RCC 7860 (cell line): ENCODE measurements around the gene C2orf68.
"Not testable (repeated sequence)": the region's sequence is repeated elsewhere in the genome, so short reads cannot be mapped to it uniquely, and the experiment has no call there.

Experiments used
- DNase-seq: peaks from one replicate; pipeline ENCODE4 v3.0.0-alpha.2; 2015; ENCODE audit warnings: low spot score
- FAIRE-seq: peaks from 2 replicates; lab custom pipeline; 2012; peaks lifted over from hg19 to GRCh38; lab: Jason Lieb, UNC

C2orf68 gene, protein sequence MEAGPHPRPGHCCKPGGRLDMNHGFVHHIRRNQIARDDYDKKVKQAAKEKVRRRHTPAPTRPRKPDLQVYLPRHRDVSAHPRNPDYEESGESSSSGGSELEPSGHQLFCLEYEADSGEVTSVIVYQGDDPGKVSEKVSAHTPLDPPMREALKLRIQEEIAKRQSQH

DNA sequence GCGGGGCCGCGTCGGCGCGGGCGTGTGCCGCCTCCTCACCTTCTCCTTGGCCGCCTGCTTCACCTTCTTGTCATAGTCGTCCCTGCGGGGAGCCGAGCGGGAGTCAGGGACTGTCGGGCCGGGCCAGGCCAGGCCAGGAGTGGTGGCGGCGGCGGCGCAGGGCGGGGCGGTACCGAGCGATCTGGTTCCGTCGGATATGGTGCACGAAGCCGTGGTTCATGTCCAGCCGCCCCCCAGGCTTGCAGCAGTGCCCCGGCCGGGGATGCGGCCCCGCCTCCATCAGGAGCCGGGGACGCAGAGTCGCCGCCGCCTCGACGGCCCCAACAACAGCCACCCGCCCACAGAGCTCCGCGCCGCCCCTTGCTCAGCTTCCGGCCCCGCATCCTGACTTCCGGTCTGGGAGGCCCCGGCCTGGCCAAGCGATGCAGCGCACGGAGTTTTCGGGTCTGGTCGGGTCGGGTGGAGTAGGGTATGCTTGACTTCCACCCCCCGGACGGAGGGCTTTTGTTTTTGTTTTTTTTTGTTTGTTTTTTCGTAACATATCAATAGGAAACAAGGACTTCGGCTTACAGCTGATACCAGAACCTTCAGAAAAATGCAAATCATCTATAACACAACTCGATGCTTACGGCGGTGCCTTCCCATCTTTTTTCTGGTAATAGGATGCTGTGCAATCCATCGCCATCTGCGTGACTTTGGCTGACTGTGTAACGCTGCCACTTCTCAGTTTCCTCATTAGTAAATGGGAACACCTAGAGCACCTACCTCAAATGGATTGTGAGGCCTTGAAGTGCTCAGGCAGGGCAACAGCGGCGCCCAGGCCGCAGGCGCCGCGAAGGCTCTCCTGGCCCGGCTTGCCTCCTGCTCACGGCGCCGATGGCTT, at the start of gene C2orf68:
TSS of gene C2orf68 (minus strand) at position 362 of the 883 bp plus-strand sequence. CDS start at position 280, 82 bp downstream.
- DNase-seq (peak; percentile 66), FAIRE-seq (no peak)

DNA sequence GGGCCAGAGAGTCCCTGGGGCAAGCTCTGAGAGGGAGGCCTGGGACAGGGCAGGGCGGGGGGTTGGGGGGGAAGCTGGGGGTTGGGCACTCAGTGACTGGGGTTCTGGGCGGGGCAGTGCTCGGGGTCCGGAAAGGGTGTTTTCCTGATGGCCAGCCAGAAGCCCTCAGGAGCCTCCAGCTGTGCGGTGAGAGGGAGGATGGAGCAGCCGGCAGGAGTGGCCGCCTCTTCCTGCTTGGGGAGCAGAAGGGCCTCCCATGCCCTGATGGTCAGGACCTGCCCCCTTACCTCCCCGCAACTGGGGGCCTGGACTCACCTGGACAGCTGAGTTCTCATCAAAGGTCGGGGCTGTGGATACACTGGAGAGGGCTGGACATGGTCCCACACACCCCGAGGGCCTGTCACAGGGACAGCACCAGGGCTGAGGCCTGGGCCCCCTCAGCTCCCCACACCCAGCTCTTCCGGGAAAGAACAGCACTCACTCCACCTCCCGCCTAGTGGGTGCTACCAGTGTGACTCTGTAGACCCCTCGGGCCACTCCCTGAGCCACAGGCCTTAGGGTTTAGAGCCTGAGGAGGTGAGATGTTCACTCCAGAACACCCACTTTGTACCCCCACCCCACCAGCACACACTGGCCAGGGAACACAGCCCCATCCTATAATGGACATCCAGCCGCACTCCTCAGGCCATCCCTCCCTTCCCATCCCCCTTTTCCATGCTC, 49.4 kb upstream of the C2orf68 start:
- FAIRE-seq, result no peak
- no peak for DNase-seq

DNA sequence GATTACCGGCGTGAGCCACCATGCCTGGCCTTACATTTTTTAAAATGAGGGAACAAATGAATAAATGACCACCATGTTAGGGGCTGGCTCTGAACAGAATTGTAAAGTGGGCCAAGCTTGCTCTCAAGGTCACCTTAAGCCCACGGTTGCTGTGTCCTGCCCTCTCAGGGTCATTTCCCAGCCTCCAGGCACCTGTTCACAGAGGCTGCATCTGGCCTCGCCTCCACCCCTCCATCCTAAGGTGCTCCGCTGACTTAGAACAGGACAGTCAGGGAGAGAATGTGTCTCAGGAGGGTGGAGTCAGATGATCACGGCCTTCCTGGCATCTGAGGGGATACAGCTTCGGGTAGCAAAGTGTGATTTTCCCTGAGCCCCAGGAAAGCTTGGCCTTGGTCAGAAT, 48.9 kb upstream of the C2orf68 start:
- FAIRE-seq (no peak), DNase-seq (no peak)

DNA sequence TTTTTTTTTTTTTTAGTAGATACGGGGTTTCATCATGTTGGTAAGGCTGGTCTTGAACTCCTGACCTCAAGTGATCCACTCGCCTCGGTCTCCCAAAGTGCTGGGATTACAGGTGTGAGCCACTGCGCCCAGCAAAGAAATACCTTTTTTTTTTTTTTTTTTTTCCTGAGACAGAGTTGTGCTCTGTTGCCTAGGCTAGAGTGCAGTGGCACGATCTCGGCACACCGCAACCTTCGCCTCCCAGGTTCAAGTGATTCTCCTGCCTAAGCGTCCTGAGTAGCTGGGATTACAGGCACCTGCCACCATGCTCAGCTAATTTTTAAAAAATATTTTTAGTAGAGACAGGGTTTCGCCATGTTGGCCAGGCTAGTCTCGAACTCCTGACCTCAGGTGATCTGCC, 48.4 kb upstream of the C2orf68 start:
- DNase-seq, FAIRE-seq: not testable (repeated sequence)

DNA sequence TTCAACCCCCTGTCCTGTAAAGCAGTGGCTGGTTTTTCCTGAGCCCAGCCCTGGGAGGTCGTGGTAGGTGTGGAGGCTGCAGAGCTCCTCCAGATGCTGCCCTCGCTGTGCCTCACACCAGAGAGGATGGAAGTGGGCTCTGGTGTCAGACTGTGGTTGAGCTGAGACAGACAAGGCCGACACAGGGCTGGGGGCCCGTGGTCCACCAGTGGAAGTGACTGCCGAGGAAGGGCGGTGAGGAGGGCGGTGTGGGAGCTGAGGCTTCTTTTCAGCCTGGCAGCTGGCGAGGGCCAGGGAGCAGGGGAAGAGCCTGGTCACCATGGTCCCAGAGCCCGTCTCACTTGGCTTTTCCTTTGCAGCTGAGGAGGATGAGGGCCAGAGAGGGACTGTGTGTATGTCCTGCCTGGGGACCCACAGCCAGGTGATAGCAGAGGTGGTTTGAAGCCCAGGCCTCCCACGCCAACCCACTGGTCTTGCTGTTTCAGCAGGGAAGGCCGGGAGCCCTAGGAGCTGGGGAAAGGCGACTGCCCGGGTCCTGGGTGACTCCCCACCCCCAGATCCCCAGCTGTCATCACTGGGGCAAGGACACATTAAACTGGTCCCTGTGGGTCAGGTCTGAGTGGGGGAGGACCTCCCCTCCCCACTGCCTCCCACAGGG, 47.6 kb upstream of the C2orf68 start:
- no peak for DNase-seq
- no peak for FAIRE-seq

DNA sequence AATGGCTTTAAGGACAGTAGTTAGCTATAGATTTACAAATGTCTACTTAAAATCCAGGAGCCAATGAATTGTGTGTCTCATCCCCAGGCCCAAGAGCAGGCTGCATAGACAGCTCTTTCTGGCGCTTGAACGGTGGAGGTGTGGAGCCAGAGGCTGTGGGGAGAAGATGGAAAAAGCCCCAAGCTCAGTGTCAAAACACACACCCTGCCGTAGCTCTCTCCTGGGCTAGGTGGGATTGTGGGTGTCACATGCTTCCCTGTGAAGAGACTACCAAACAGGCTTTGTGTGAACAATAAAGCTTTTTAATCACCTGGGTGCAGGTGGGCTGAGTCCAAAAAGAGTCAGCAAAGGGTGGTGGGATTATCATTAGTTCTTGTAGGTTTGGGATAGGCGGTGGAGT, 45.5 kb upstream of the C2orf68 start:
- not testable (repeated sequence) for DNase-seq, FAIRE-seq

DNA sequence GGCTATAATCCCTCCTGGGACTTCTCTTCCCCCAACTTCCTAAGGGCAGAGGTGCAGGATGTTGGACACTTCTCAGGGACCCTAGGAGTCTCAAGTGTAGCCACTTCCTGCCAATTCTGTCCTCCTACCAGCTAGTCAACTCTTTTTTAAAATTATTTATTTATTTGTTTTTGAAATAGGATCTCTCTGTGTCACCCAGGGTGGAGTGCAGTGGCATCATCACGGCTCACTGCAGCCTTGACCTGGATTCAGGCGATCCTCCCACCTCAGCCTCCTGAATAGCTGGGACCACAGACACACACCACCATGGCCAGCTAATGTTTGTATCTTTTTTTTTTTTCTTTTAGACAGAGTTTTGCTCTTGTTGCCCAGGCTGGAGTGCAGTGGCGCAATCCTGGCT, 44.6 kb upstream of the C2orf68 start:
- FAIRE-seq (no peak), DNase-seq (peak; percentile 8)

DNA sequence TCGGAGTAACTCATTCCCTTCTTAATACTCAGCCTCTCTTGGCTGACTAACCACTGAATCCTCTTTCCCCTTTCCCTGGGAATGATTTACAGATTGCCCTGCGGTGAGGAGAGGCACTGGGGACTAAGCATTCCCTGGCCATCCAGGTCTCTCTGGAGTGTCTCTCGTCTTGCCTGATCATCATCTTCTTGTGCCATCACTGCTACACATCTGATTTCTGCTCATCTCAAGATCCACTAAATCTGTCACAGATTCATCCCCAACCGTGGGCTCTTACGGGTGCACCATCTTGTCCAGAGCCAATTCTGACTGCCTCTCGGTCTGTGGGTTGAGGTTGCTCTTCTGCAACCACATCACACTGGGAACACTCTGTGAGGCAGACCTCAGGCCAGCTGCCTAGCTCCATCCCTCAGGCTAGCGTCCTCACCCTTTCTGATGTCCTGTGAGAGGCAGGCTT, 44.1 kb upstream of the C2orf68 start:
- FAIRE-seq (peak; percentile 93), DNase-seq (peak; percentile 74)

DNA sequence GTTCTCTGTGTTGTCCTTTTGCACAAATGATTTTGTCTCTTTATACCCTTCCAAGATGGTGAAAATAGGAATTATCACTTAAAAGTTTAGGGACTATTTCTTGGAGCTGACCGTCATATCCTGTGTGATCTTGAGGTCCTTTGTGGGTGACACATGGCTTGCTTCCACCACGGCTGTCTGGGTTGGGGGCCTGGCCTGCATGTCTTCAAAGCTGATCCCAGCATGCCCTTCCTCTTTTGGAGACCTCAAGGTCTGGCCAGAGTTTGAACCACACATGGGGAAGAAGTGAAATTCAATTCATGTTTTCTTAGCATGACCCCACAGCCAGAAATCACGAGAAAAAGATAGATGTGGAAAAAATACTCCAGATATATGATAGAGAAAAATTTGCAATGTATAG, 42.1 kb upstream of the C2orf68 start:
- no peak for DNase-seq
- FAIRE-seq, result no peak

DNA sequence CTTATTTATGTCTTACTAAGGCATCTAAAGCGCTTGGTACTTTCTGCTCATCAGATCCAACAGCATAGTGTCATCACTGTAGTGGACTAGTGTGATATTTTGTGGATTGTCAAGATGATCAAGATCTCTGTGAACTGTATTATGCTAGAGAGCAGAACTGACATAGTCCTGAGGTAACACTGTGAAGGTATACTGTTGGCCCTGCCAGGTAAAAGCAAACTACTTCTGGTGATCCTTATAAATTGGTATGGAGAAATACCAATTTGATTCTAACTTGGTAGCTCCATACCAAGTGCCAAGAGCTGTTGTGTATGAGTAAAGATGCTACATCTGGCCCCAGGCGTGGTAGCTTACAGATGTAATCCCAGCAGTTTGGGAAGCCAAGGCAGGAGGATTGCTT, 40.2 kb upstream of the C2orf68 start:
- FAIRE-seq, result no peak

DNA sequence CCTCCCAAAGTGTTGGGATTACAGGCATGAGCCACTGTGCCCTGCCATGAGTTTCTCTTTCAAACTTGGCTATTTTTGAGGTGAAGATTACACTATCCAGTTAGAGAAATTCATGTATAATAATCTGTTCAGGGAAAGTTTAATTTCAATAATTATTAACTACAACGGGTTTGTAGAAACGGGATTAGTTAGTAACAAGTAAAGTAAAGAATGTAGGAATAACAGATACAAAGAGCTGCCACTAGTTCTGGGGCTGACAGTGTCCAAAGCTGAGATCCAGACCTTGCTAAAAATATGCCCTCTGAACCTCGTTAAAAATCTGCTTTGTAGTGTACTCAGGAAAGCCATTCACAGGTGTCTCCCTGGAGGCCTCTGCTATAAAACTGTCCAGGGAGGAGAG, 39.2 kb upstream of the C2orf68 start:
- DNase-seq (no peak), FAIRE-seq (no peak)

More for the DNA sequence above, 40.2 kb upstream of the C2orf68 start:
- DNase-seq, result no peak

DNA sequence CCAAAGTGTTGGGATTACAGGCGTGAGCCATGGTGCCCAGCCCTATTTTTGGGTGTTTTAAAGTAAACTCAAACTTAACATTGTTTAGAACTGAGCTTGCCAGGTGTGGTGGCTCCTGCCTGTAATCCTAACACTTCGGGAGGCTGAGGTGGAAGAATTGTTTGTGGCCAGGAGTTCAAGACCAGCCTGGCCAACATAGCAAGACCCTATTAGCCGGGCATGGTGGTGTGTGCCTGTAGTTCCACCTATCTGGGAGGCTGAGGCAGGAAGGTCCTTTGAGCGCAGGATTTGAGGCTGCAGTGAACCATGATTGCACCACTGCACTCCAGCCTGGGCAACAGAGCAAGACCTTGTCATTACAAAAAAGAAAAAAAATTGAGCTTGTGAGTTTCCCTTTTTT, 38.6 kb upstream of the C2orf68 start:
- DNase-seq, result no peak
- FAIRE-seq, result no peak

DNA sequence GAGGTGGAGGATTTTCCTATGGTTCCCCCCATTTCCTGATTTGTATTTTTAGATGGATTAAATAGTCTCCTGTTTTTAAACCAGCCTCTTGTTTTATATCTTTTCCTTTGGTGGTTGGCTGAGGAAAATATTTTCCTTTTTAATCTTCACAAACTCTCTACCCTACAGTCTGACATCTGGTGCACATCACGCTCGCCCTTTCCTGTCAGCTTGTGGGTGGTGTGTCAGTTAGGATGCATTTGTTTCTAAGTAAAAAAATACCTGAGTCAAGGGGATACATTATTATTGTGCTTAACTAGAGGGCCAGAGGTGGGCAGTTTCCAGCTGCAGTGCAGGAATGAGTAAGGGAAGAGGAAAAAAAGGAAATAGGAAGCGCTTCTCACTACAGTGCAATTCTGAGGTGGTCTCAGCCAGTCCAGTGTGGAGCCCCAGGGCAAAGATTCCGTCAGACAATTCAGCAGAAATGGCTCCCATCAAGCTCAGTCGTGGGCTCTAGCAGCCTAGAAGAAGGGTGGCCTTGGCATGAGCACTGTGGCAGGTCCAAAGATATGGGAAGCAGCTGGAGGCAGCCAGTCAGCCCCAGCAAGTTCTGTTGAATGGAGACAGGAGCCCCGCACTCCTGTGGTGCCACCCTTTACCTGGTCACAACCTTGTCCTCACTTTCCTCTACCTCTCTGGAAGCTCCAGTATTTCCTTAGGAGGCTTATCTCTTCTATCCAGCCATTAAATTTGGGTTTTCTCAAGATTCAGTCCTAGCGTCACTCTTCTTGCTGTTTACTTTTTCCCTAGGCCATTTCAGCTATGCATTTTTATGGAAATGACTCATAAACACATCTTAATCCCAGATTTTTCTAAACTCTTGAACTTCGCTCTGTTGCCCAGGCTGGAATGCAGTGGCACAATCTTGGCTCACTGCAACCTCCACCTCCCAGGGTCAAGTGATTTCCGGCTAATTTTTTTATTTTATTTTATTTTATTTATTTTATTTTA, 37.6 kb upstream of the C2orf68 start:
- FAIRE-seq, result no peak
- DNase-seq, result no peak

DNA sequence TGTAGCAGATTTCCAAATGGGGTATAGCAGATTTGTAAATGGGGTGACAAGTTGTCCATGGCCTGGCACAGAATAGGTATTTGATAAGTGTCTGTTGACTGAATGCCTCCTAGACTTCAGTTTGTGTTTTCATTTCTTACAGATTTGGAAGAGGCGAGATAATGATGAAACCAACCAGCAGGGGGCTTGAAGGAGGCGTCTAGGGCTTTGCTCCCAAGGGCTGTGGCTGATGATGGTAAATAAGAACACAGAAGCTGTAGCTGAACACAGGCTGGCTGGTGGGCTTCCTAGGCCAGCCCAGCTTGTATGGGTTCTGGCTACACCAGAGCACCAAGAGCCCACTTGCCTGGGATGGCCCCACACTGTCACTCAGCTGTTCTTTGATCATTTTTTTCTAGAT, 36.8 kb upstream of the C2orf68 start:
- FAIRE-seq (no peak), DNase-seq (no peak)

DNA sequence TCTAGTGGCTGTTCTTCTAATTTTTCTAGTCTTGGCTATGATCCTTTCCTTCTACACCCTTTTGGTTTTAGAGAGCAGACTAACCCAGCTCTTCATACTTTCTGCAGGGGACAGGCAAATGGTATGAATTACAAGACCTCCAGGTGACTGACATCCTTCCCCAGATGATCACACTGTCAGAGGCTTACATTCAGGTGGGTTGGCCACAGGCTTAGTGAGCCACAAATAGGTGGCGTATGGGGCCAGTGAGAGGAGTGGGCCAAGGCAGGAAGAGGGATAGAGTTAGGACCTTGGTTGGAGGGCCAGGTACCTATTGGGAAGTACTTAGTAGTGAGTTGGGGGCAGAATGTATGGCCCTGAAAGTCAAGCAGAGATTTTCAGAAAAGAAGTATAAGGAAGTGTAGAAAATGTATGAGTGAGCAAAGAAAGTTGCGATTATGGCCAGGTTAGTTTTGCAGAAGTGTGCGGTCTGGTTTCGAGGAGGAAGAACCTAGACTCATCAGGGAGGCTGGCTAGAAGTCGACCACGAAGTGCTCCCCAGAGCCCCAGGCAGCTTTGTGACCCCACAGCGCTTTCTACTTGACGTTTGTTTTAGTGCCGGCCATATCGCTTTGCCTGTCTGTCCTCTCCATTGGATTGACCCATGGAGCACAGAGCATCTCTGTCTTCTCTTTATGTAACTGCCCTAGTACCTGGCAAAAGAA, 36.1 kb upstream of the C2orf68 start:
- DNase-seq (no peak), FAIRE-seq (no peak)

DNA sequence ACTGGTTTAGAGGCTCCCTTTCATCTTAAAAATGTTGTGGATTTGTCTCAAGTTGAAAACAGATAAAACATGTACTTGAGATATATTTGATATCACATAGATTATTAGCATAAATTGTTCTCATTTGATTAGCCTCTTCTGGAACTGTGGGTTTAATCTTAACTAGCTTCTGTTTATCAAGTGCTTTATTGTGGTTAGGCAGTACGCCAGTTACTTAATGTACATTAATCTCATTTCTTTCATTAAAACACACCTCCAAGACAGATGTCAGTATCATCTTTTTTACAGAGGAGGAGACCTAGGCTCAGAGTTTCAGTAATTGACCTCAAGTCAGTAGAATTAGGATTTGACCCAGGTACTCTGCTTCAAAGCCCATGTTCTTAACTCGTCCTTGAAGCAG, 34.3 kb upstream of the C2orf68 start:
- FAIRE-seq (no peak), DNase-seq (no peak)

DNA sequence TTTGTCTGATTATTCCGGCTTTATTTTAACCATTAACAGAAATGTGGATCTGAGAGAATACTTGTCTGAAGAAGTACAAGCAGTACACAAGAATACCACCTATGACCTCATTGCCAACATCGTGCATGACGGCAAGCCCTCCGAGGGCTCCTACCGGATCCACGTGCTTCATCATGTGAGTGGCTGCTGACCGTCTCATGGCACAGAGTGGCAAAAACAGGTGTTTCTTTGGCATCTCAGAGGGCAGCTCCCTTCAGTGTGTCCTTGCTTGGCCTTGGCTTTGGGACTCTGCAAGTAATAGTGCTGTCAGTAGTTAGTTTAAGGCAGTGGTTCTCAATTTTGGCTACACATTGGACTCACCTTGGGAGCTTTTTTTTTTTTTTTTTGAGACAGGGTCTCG, 33.0 kb upstream of the C2orf68 start:
- DNase-seq, result no peak
- no peak for FAIRE-seq

DNA sequence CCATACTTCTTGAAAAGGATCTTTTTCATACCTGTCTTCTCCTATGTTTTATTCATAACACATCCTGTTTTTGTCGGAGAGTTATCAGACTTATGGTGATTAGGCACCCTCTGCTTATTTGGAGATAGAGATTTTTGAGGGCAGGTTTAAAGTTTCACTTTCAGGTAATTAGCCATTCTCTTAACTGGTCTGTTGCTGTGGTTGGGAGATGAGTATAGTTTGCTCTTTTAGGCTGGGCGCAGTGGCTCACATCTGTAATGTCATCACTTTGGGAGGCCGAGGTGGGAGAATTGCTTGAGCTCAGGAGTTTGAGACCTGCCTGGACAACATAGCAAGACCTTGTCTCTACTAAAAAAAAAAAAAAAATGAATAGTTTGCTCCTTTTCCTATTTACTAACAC, 30.9 kb upstream of the C2orf68 start:
- FAIRE-seq, result no peak

DNA sequence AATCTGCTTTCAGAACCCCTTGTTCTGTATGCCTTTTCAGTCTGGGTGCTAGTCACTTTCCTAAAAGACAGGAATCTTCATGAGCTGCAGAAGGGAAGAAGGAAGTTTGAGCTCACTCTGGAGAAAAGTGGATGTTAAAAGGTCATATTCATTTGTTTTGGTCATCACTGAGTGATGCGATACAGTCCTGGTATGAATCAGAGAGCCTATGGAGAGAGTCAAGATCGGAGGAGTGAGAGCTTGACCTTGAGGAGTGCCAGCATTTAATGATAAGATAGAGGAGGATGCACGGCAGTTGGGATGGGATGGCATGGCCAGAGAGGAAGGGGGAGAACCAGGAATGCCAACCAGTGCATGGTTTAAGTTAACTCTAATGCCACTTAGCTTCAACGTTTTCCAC, 23.8 kb upstream of the C2orf68 start:
- no peak for FAIRE-seq
- DNase-seq, result no peak

More for the DNA sequence above, 30.9 kb upstream of the C2orf68 start:
- DNase-seq, result no peak
